ENCODE measurements around the gene NAIF1. TPM values are rescaled to one million over a fixed set of nuclear protein-coding genes. Genes with fewer than 3 reads are reported as not detected.
A peak's percentile ranks its signal among the peaks of the same experiment; 100 is the strongest.

The NAIF1 gene
- total and polyA plus RNA-seq, 9 donors, result 4.1 to 10.9 (median 6.6) TPM

- 3 to 6% (median 5%) methylated on average over 8 of the region's 8 CpGs for WGBS, 3 donors
- peak overlapping the region; percentile 15 for H3K4me3 ChIP-seq
- H3K9me3 ChIP-seq, result no peaks in the 10 kb centered on the region
- H3K27ac ChIP-seq, result peak overlapping the region; percentile 67 to 84
- H3K27me3 ChIP-seq, result no peaks in the 10 kb centered on the region
- TF ChIP-seq CTCF (IDR thresholded peaks at IDR 0.05) (no peak), POLR2A (IDR thresholded peaks at IDR 0.05) (peak; percentile 49), EP300 (IDR thresholded peaks at IDR 0.05) (peak; percentile 89)
- H3K4me1 ChIP-seq (ENCODE audit: insufficient read depth), result peaks cover 38% of the 10 kb centered on the region
- intact Hi-C loops (cut with DNase I), result no loop called here
- DNase-seq, result peak; percentile 89 to 96 (median 91)
- H3K36me3 ChIP-seq, result no peaks in the 10 kb centered on the region
Observed at GRCh38 chr9:128094166-128094949, 27.2 kb upstream of the NAIF1 start.

DNA sequence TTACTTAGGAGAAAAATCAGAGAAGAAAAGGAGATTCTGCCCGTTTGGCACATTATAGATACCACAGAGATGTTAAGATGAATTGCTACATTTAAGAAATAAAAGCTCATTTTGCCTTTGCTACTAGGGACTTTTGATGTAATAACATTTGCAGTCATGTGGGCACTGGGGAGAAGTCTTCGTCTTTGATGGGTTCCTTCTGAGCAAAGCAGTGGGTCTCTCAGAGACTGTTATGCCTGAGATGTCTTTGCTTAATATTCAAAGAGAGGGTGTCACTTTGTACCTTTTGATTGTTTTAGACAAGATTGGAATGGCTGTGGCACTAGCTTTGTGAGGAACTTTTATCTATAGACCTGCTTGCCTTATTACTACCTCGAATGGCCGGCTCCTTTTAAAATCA is 25.9 kb upstream of the NAIF1 start:
- Histone ChIP-seq H3K27ac (peak overlapping the region; percentile 67 to 84), H3K4me3 (no peak overlapping the region), H3K9me3 (no peaks in the 10 kb centered on the region), H3K36me3 (no peaks in the 10 kb centered on the region), H3K4me1 (ENCODE audit: insufficient read depth) (peaks cover 36% of the 10 kb centered on the region), H3K27me3 (no peaks in the 10 kb centered on the region)
- WGBS, 3 donors, result 9 to 13% (median 10%) methylated on average over 4 of the region's 4 CpGs
- no peak for DNase-seq
- TF ChIP-seq POLR2A (IDR thresholded peaks at IDR 0.05) (no peak), CTCF (IDR thresholded peaks at IDR 0.05) (no peak), EP300 (IDR thresholded peaks at IDR 0.05) (no peak)
- intact Hi-C loops (cut with DNase I), result no loop called here

DNA sequence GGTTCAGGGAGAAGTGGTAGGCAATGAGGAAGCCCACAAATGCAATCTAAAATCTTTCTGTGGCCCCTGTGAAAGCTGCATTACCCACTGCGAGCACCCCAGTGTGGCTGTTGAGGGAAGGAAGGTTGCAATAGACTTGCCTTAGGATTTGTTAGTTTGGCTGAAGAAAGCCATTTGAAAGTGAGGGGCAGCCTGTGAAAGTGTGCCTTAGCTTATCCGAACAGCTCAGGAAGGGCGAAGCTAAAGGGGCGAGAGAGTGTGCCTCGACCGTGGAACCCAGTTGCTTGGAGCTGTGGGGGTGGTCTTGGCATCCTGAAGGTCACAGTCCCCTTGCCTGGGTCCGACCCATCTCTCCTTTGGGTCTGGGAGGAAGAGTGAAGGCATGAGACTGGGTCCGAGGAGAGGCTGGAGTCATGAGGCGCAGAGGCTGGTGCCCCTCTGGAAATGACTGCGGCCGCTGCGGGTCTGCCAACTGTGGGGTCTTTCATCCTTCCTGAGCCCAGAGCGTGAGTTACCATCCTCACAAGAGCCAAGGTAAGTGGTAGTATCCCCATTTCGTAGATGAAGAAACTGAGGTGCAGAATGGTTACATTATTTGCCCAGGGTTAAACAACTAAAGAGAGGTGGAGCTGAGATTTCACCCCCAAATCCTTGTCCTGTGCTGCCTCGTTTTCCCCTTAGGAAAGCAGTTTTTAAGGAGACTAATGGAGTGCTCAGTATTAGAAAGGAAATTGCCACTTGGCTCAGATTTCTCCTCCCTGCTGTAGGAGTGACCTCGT is 25.3 kb upstream of the NAIF1 start:
- Histone ChIP-seq H3K36me3 (no peaks in the 10 kb centered on the region), H3K27me3 (no peaks in the 10 kb centered on the region), H3K4me3 (peak overlapping the region; percentile 18), H3K4me1 (ENCODE audit: insufficient read depth) (peaks cover 33% of the 10 kb centered on the region), H3K9me3 (no peaks in the 10 kb centered on the region), H3K27ac (peak overlapping the region; percentile 67 to 84)
- WGBS, 3 donors, result 51 to 60% (median 54%) methylated on average over 16 of the region's 16 CpGs
- TF ChIP-seq POLR2A (IDR thresholded peaks at IDR 0.05) (no peak), EP300 (IDR thresholded peaks at IDR 0.05) (no peak), CTCF (IDR thresholded peaks at IDR 0.05) (no peak)
- peak in 1 of 5 donors; percentile 34 for DNase-seq
- intact Hi-C loops (cut with DNase I), result no loop called here

- WGBS, 3 donors, result 11 to 22% (median 17%) methylated on average over 12 to 13 of the region's 13 CpGs
- Histone ChIP-seq H3K9me3 (no peaks in the 10 kb centered on the region), H3K4me3 (peak overlapping the region; percentile 18), H3K27me3 (no peaks in the 10 kb centered on the region), H3K4me1 (ENCODE audit: insufficient read depth) (peaks cover 32% of the 10 kb centered on the region), H3K27ac (peak overlapping the region; percentile 19 to 84), H3K36me3 (no peaks in the 10 kb centered on the region)
- intact Hi-C loops (cut with DNase I), result no loop called here
- TF ChIP-seq EP300 (IDR thresholded peaks at IDR 0.05), result no peak
- TF ChIP-seq CTCF (IDR thresholded peaks at IDR 0.05), result no peak
- no peak for TF ChIP-seq POLR2A (IDR thresholded peaks at IDR 0.05)
- DNase-seq, result peak in 1 of 5 donors; percentile 43
Observed at GRCh38 chr9:128091571-128091970, 24.5 kb upstream of the NAIF1 start.
